Osteoblast (primary cell): Measurements from ENCODE around the gene TOM1L2. TPM values are rescaled to one million over a fixed set of nuclear protein-coding genes. Genes with fewer than 3 reads are reported as not detected.

Source experiments
- DNase-seq: peaks from one replicate; pipeline ENCODE4 v3.0.0; 2011; ENCODE audit warnings: low spot score, mixed read lengths; ENCODE audit not compliant: insufficient read length; ENCODE audit errors: missing footprints
- H2AFZ ChIP-seq: 2 replicates; pipeline ENCODE4 v1.6.0; 2011; ENCODE audit warnings: mild to moderate bottlenecking, low read length
- H3K27ac ChIP-seq: 2 replicates; pipeline ENCODE4 v1.5.1; 2011; ENCODE audit warnings: mild to moderate bottlenecking, low read depth, low read length, moderate library complexity
- H3K27me3 ChIP-seq: 2 replicates; pipeline ENCODE4 v1.6.0; 2012; ENCODE audit warnings: mild to moderate bottlenecking, control low read depth, inconsistent platforms, low read length, moderate library complexity; ENCODE audit not compliant: insufficient read depth
- H3K36me3 ChIP-seq: 2 replicates; pipeline ENCODE4 v1.5.1; 2011; ENCODE audit warnings: mild to moderate bottlenecking, low read length, control low read depth, moderate library complexity; ENCODE audit not compliant: insufficient read depth
- H3K4me1 ChIP-seq: 2 replicates; pipeline ENCODE4 v1.5.1; 2011; ENCODE audit warnings: mild to moderate bottlenecking, low read length, control low read depth, moderate library complexity; ENCODE audit not compliant: insufficient read depth
- H3K4me2 ChIP-seq: 2 replicates; pipeline ENCODE4 v1.6.0; 2011; ENCODE audit warnings: mild to moderate bottlenecking, low read length; ENCODE audit not compliant: insufficient read depth
- H3K4me3 ChIP-seq: fragments of 200-600 bp; sonication (generic); 3 replicates; pipeline ENCODE4 v1.5.1; 2012; ENCODE audit warnings: mild to moderate bottlenecking, low read length, inconsistent platforms; ENCODE audit not compliant: insufficient read depth
- H3K79me2 ChIP-seq: 2 replicates; pipeline ENCODE4 v1.6.0; 2012; ENCODE audit warnings: mild to moderate bottlenecking, low read length, control low read depth, inconsistent platforms; ENCODE audit not compliant: insufficient read depth
- H3K9me3 ChIP-seq: 2 replicates; pipeline ENCODE4 v1.5.1; 2011; ENCODE audit warnings: low read depth, low read length, control low read depth
- H4K20me1 ChIP-seq: 2 replicates; pipeline ENCODE4 v1.6.0; 2012; ENCODE audit warnings: mild to moderate bottlenecking, low read length, control low read depth; ENCODE audit not compliant: insufficient read depth
- CTCF ChIP-seq: IDR thresholded peaks from 2 replicates; pipeline ENCODE4 v1.5.1; 2011; ENCODE audit warnings: mild to moderate bottlenecking, low read depth, low read length, moderate library complexity; ENCODE audit errors: extremely low read depth
- total RNA-seq: library from RNA; depleted of rRNA; stranded (reverse); fragments of >200 nt; gene quantifications from 2 replicates; pipeline ENCODE4 v1.2.3, GENCODE V29; 2012

TOM1L2 gene
- total RNA-seq, 1 donor, result 38.7 TPM

- TF ChIP-seq CTCF, result no peak
Observed at GRCh38 chr17:17848311-17849082, 123.7 kb downstream of the TOM1L2 start.

GRCh38 chr17:17847726-17848125 is 124.5 kb downstream of the TOM1L2 start:
- Histone ChIP-seq H3K36me3 (peaks cover 14% of the 10 kb centered on the region), H2AFZ (no peak overlapping the region), H3K4me2 (no peak overlapping the region), H4K20me1 (no peaks in the 10 kb centered on the region), H3K79me2 (no peaks in the 10 kb centered on the region), H3K9me3 (no peaks in the 10 kb centered on the region), H3K4me1 (peaks cover 22% of the 10 kb centered on the region), H3K4me3 (no peak overlapping the region), H3K27me3 (no peaks in the 10 kb centered on the region), H3K27ac (no peak overlapping the region)
- peak; percentile 32 for DNase-seq
- TF ChIP-seq CTCF, result no peak

More at GRCh38 chr17:17848311-17849082, 123.7 kb downstream of the TOM1L2 start:
- Histone ChIP-seq H3K36me3 (peaks cover 19% of the 10 kb centered on the region), H3K9me3 (no peaks in the 10 kb centered on the region), H4K20me1 (no peaks in the 10 kb centered on the region), H3K27me3 (no peaks in the 10 kb centered on the region), H3K4me1 (peaks cover 22% of the 10 kb centered on the region), H3K4me3 (no peak overlapping the region), H3K27ac (peak overlapping the region; percentile 10), H2AFZ (no peak overlapping the region), H3K79me2 (no peaks in the 10 kb centered on the region), H3K4me2 (peak overlapping the region; percentile 32)
- DNase-seq, result peak; percentile 45

GRCh38 chr17:17847118-17847689 is 125.0 kb downstream of the TOM1L2 start:
- no peaks in the 10 kb centered on the region for H3K79me2 ChIP-seq
- no peak overlapping the region for H2AFZ ChIP-seq
- H3K4me2 ChIP-seq, result no peak overlapping the region
- H4K20me1 ChIP-seq, result no peaks in the 10 kb centered on the region
- H3K27me3 ChIP-seq, result no peaks in the 10 kb centered on the region
- peaks cover 22% of the 10 kb centered on the region for H3K4me1 ChIP-seq
- peaks cover 13% of the 10 kb centered on the region for H3K36me3 ChIP-seq
- no peak for TF ChIP-seq CTCF
- no peak for DNase-seq
- no peak overlapping the region for H3K27ac ChIP-seq
- H3K4me3 ChIP-seq, result no peak overlapping the region
- no peaks in the 10 kb centered on the region for H3K9me3 ChIP-seq

GRCh38 chr17:17846645-17847044 is 125.6 kb downstream of the TOM1L2 start:
- Histone ChIP-seq H3K27ac (no peak overlapping the region), H2AFZ (no peak overlapping the region)

More at GRCh38 chr17:17846645-17847044, 125.6 kb downstream of the TOM1L2 start:
- Histone ChIP-seq H3K4me1 (peaks cover 22% of the 10 kb centered on the region), H3K27me3 (no peaks in the 10 kb centered on the region), H3K9me3 (no peaks in the 10 kb centered on the region), H4K20me1 (no peaks in the 10 kb centered on the region), H3K79me2 (no peaks in the 10 kb centered on the region), H3K36me3 (peaks cover 13% of the 10 kb centered on the region), H3K4me2 (no peak overlapping the region), H3K4me3 (no peak overlapping the region)
- DNase-seq, result peak; percentile 34
- no peak for TF ChIP-seq CTCF
